ENCODE results near the gene SRPK3. TPM values are rescaled to one million over a fixed set of nuclear protein-coding genes. Genes with fewer than 3 reads are reported as not detected.

Gene SRPK3
- polyA plus RNA-seq, 1 donor (not counting 4 experiments of a cell fraction or from before 2014, with no cell fraction given), result 0.10 TPM

GRCh38 chrX:153827016-153827415, 46.2 kb downstream of the SRPK3 start:
- dilution Hi-C loops (cut with MboI; ENCODE audit: extremely low pct_ligation_motif_present, low sequenced_read_pairs), result no loop called here

GRCh38 chrX:153827903-153828302, 47.1 kb downstream of the SRPK3 start:
- Histone ChIP-seq H3K9ac (ENCODE audit: control insufficient read depth, extremely low read depth, insufficient read depth, low read length) (no peak overlapping the region), H3K27ac (ENCODE audit: control insufficient read depth, insufficient read depth, low read length) (no peak overlapping the region), H3K79me2 (ENCODE audit: control insufficient read depth, insufficient read depth, low read length) (no peaks in the 10 kb centered on the region), H3K9me1 (ENCODE audit: control insufficient read depth, extremely low read depth, insufficient read depth, low read length) (no peaks in the 10 kb centered on the region), H3K36me3 (ENCODE audit: control insufficient read depth in 2 of 2, extremely low read depth in 1 of 2, insufficient read depth in 2 of 2, low read length in 2 of 2) (no peaks in the 10 kb centered on the region), H4K20me1 (ENCODE audit: control insufficient read depth, extremely low read depth, insufficient read depth, low read length) (no peaks in the 10 kb centered on the region), H3K4me3 (ENCODE audit: control insufficient read depth in 2 of 3, extremely low read depth in 1 of 3, insufficient read depth in 2 of 3, low read depth in 1 of 3, low read length in 3 of 3) (no peak overlapping the region), H3K4me2 (ENCODE audit: control insufficient read depth, extremely low read depth, insufficient read depth, low read depth, low read length) (no peak overlapping the region), H3K4me1 (ENCODE audit: control insufficient read depth, extremely low read depth, insufficient read depth, low read length) (no peaks in the 10 kb centered on the region), H3K9me3 (ENCODE audit: control insufficient read depth, low read depth, low read length) (no peaks in the 10 kb centered on the region), H3K27me3 (ENCODE audit: control insufficient read depth, extremely low read depth, insufficient read depth, low read length) (peaks cover 41% of the 10 kb centered on the region), H2AFZ (ENCODE audit: control insufficient read depth, low read length) (no peak overlapping the region)
- dilution Hi-C loops (cut with MboI; ENCODE audit: extremely low pct_ligation_motif_present, low sequenced_read_pairs), result no loop called here
- DNase-seq (ENCODE audit: low read depth, low spot score) (no peak), FAIRE-seq (no peak)
- TF ChIP-seq EZH2 (IDR thresholded peaks at IDR 0.05; ENCODE audit: low read length) (no peak), CTCF (optimal IDR thresholded peaks at IDR 0.05 in 1 of 3, IDR thresholded peaks at IDR 0.05 in 1 of 3, conservative IDR thresholded peaks at IDR 0.05 in 1 of 3; ENCODE audit: extremely low read depth in 1 of 3, insufficient read depth in 2 of 3, low read length in 3 of 3) (no peak)

More at GRCh38 chrX:153827016-153827415, 46.2 kb downstream of the SRPK3 start:
- DNase-seq (ENCODE audit: low read depth, low spot score), result no peak
- Histone ChIP-seq H2AFZ (ENCODE audit: control insufficient read depth, low read length) (no peak overlapping the region), H3K4me2 (ENCODE audit: control insufficient read depth, extremely low read depth, insufficient read depth, low read depth, low read length) (no peak overlapping the region), H4K20me1 (ENCODE audit: control insufficient read depth, extremely low read depth, insufficient read depth, low read length) (no peaks in the 10 kb centered on the region), H3K4me1 (ENCODE audit: control insufficient read depth, extremely low read depth, insufficient read depth, low read length) (no peaks in the 10 kb centered on the region), H3K27me3 (ENCODE audit: control insufficient read depth, extremely low read depth, insufficient read depth, low read length) (peaks cover 38% of the 10 kb centered on the region), H3K9ac (ENCODE audit: control insufficient read depth, extremely low read depth, insufficient read depth, low read length) (no peak overlapping the region), H3K36me3 (ENCODE audit: control insufficient read depth in 2 of 2, extremely low read depth in 1 of 2, insufficient read depth in 2 of 2, low read length in 2 of 2) (no peaks in the 10 kb centered on the region), H3K9me1 (ENCODE audit: control insufficient read depth, extremely low read depth, insufficient read depth, low read length) (no peaks in the 10 kb centered on the region), H3K27ac (ENCODE audit: control insufficient read depth, insufficient read depth, low read length) (no peak overlapping the region), H3K79me2 (ENCODE audit: control insufficient read depth, insufficient read depth, low read length) (no peaks in the 10 kb centered on the region), H3K9me3 (ENCODE audit: control insufficient read depth, low read depth, low read length) (no peaks in the 10 kb centered on the region), H3K4me3 (ENCODE audit: control insufficient read depth in 2 of 3, extremely low read depth in 1 of 3, insufficient read depth in 2 of 3, low read depth in 1 of 3, low read length in 3 of 3) (no peak overlapping the region)
- TF ChIP-seq CTCF (optimal IDR thresholded peaks at IDR 0.05 in 1 of 3, IDR thresholded peaks at IDR 0.05 in 1 of 3, conservative IDR thresholded peaks at IDR 0.05 in 1 of 3; ENCODE audit: extremely low read depth in 1 of 3, insufficient read depth in 2 of 3, low read length in 3 of 3), result no peak
- no peak for TF ChIP-seq EZH2 (IDR thresholded peaks at IDR 0.05; ENCODE audit: low read length)
- FAIRE-seq, result no peak

Measured in keratinocyte (primary cell).